ENCODE data around the gene NANOG.

DNA sequence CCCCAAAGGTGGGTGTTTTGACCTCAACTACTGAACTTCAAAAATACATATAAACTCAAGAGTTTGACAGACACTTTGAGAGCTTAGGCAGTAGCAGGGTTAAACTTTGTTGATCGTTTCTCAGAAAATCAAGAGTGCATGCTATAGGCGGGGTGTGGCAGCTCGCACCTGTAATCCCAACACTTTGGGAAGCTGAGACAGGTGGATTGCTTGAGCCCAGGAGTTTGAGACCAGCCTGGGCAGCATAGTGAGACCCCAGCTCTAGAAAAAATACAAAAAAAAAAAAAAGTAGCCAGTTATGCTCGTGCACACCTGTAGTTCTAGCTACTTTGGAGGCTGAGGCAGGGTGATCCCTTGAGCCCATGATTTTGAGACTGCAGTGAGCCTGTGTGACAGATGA, 12.3 kb downstream of the NANOG start:
- TF ChIP-seq GATA2 (IDR thresholded peaks at IDR 0.05; ENCODE audit: insufficient read depth, insufficient read length, low read depth, low read length) (no peak), MYC (IDR thresholded peaks at IDR 0.05; ENCODE audit: low read depth, low read length) (no peak), POLR2A (IDR thresholded peaks at IDR 0.05; ENCODE audit: low read depth, low read length) (no peak), EZH2 (IDR thresholded peaks at IDR 0.05; ENCODE audit: borderline replicate concordance, low read depth, low read length, severe bottlenecking) (no peak), POLR2AphosphoS5 (IDR thresholded peaks at IDR 0.05; ENCODE audit: insufficient read depth, low read depth, low read length) (no peak), JUN (IDR thresholded peaks at IDR 0.05; ENCODE audit: borderline replicate concordance, insufficient read depth, insufficient read length, low read depth) (no peak), FOS (IDR thresholded peaks at IDR 0.05; ENCODE audit: borderline replicate concordance, insufficient read depth, low read length) (no peak)
- TF ChIP-seq, protein P1, sequence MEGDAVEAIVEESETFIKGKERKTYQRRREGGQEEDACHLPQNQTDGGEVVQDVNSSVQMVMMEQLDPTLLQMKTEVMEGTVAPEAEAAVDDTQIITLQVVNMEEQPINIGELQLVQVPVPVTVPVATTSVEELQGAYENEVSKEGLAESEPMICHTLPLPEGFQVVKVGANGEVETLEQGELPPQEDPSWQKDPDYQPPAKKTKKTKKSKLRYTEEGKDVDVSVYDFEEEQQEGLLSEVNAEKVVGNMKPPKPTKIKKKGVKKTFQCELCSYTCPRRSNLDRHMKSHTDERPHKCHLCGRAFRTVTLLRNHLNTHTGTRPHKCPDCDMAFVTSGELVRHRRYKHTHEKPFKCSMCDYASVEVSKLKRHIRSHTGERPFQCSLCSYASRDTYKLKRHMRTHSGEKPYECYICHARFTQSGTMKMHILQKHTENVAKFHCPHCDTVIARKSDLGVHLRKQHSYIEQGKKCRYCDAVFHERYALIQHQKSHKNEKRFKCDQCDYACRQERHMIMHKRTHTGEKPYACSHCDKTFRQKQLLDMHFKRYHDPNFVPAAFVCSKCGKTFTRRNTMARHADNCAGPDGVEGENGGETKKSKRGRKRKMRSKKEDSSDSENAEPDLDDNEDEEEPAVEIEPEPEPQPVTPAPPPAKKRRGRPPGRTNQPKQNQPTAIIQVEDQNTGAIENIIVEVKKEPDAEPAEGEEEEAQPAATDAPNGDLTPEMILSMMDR (IDR thresholded peaks at IDR 0.05; ENCODE audit: extremely low read depth in 1 of 2, insufficient read depth in 1 of 2, low read depth in 1 of 2, low read length in 2 of 2) = no peak
- TF ChIP-seq, protein P2, sequence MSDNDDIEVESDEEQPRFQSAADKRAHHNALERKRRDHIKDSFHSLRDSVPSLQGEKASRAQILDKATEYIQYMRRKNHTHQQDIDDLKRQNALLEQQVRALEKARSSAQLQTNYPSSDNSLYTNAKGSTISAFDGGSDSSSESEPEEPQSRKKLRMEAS (IDR thresholded peaks at IDR 0.05; ENCODE audit: insufficient read depth, insufficient read length) = no peak
